Heart left ventricle (tissue), 13 donors: ENCODE measurements around the gene PKP3.

ENCODE experiments used
- POLR2A ChIP-seq, 2 donors: fragments of 450-650 bp; IDR thresholded peaks; one replicate each; pipeline ENCODE4 v1.6.1; 2017; ENCODE audit warnings: antibody characterized with exemption in 2 of 2, mild to moderate bottlenecking in 2 of 2, moderate library complexity in 2 of 2
- TF ChIP-seq, protein P1 (sequence below), 12 donors: fragments of 200-600 bp; sonication (generic) in 4 of 12; IDR thresholded peaks; one replicate each; pipeline versions ENCODE4 v1.5.0 to v1.8.0; 2018 to 2022; ENCODE audit warnings: antibody characterized with exemption in 12 of 12, mild to moderate bottlenecking in 5 of 12
- donor health status: ischemic (EF 13 %, LVEDD 7.1; RV severe dilation, severe dysfunction).
- donor health status: DM: no; HTN: yes; CAD: no.
- donor health status: DM: no; HTN: no; CAD: no.
- donor health status: ischemic (EF 25% LVEDD 6.9; RV normal size, moderate dysfunction).
- donor health status: ischemic (EF 25% LVEDD 5.7; RV mildly dilated, moderate dysfunction).
- donor health status: ischemic (EF 35%, LVEDD 5.7; RV mildly dilated, moderate dysfunction).
- donor health status: nonischemic (EF 11% LVEDD 7.7; RV severe dilation, severe dysfunction).
- donor health status: DM: yes; HTN: yes; CAD: no.
- donor health status: PGD.
- donor health status: ischemic (EF 29% LVEDD 5.4; RV normal size, mild dysfunction).
- donor health status: nonischemic (EF 23%, LVEDD 6.1; RV moderate dilation, normal function).

DNA sequence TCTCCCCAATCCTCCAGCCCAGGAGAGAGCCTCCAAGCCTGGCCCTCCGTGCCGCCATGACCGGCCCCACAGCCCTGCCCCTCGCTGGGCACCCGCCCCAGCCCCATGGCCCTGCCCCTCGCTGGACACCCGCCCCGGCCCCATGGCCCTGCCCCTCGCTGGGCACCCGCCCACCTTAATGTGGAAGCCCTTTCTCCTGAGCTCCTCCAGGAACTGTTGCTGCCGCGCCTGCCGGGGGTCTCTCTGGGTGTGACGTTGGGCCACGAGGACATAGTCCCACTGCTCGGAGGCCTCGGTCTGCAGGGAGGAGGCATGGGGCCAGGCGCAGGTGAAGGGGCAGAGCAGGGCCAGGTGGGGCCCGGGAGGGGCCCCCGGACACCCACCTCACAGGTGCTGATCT lies 39.6 kb downstream of the PKP3 start:
- TF ChIP-seq, protein P1, sequence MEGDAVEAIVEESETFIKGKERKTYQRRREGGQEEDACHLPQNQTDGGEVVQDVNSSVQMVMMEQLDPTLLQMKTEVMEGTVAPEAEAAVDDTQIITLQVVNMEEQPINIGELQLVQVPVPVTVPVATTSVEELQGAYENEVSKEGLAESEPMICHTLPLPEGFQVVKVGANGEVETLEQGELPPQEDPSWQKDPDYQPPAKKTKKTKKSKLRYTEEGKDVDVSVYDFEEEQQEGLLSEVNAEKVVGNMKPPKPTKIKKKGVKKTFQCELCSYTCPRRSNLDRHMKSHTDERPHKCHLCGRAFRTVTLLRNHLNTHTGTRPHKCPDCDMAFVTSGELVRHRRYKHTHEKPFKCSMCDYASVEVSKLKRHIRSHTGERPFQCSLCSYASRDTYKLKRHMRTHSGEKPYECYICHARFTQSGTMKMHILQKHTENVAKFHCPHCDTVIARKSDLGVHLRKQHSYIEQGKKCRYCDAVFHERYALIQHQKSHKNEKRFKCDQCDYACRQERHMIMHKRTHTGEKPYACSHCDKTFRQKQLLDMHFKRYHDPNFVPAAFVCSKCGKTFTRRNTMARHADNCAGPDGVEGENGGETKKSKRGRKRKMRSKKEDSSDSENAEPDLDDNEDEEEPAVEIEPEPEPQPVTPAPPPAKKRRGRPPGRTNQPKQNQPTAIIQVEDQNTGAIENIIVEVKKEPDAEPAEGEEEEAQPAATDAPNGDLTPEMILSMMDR (IDR thresholded peaks at IDR 0.05) = no peak
- TF ChIP-seq POLR2A (IDR thresholded peaks at IDR 0.05) = no peak
